T-helper 9 cell (primary cell): ENCODE data around the gene KIF27.

Source experiments
- DNase-seq: peaks from one replicate; pipeline ENCODE4 v3.0.0-alpha.2; 2020

KIF27 gene

DNA sequence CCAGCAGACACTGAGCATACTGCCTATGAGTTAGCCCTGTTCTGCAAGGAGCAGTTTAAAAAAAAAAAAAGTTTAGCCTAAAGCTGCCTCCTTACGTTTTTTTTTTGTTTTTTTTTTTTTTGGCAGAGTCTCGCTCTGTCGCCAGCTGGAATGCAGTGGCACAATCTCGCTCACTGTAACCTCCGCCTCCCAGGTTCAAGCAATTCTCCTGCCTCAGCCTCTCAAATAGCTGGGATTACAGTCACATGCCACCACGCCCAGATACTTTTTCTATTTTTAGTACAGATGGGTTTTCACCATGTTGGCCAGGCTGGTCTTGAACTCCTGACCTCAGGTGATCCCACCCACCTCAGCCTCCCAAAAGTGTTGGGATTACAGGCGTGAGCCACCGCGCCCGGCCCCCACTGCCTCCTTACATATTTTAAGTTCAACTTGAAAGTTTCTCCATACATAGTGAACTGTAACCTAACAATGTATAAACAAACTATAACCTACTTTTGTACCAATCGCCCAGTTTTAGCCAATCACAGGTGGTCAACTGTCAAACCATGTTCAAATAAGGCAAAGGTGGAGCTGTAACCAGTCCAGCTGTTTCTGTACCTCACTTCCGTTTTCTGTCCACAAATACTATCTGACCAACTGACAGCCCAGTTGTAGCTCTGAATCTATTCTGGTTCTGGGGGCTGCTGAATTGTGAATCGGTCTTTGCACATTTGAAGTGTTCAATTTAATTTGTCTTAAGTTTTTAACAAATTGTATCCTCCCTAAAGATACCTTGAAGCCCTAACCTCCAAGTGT lies 120.8 kb downstream of the KIF27 start:
- no peak for DNase-seq

- no peak for DNase-seq
Measured at GRCh38 chr9:83794051-83794450, 127.2 kb downstream of the KIF27 start.

- no peak for DNase-seq
Measured at GRCh38 chr9:83792746-83793145, 128.5 kb downstream of the KIF27 start.
